Coronary artery (tissue), 2 donors: ENCODE results near the gene NMUR1.

Experiments
- DNase-seq: peaks from one replicate; pipeline ENCODE4 v3.0.0-alpha.2; 2017; ENCODE audit warnings: low spot score
- H3K27ac ChIP-seq, 2 donors: fragments of 200-600 bp; sonication (generic); one replicate each; pipeline ENCODE4 v1.5.1; 2016 to 2019
- H3K4me3 ChIP-seq: fragments of 200-600 bp; sonication (generic); 2 replicates; pipeline ENCODE4 v1.5.1; 2016; ENCODE audit warnings: mild to moderate bottlenecking, moderate library complexity
- CTCF ChIP-seq: fragments of 200-600 bp; sonication (generic); IDR thresholded peaks from one replicate; pipeline ENCODE4 v1.5.1; 2019; ENCODE audit warnings: antibody characterized with exemption

The NMUR1 gene

GRCh38 chr2:231482806-231483391, 47.3 kb downstream of the NMUR1 start:
- Histone ChIP-seq H3K4me3 (peak overlapping the region; percentile 71), H3K27ac (peak overlapping the region; percentile 56 to 74)
- peak; percentile 83 for TF ChIP-seq CTCF
- peak; percentile 79 for DNase-seq

GRCh38 chr2:231480781-231481180, 49.5 kb downstream of the NMUR1 start:
- Histone ChIP-seq H3K27ac (no peak overlapping the region), H3K4me3 (no peak overlapping the region)
- no peak for TF ChIP-seq CTCF
- DNase-seq, result no peak

GRCh38 chr2:231479455-231479854, 50.8 kb downstream of the NMUR1 start:
- no peak for TF ChIP-seq CTCF
- Histone ChIP-seq H3K27ac (no peak overlapping the region), H3K4me3 (no peak overlapping the region)
- DNase-seq, result no peak

GRCh38 chr2:231476920-231477319, 53.3 kb downstream of the NMUR1 start:
- Histone ChIP-seq H3K27ac (no peak overlapping the region), H3K4me3 (no peak overlapping the region)
- no peak for DNase-seq
- no peak for TF ChIP-seq CTCF

DNA sequence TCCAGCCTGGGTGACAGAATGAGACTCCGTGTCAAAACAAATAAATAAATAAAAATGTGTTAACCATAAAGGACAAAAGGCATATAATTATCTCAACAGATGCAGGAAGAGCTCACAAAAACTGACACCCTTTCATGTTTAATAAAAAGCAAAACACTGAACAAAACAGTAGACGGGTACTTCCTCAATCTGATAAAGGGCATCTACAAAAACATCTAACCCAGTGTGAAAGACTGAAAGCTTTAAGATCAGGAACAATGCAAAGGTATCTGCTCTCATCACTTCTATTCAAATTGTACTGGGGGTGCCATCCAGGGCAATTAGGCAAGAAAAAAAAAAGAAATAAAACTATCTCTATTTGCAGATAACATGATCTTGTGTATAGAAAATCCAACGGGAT, 54.3 kb downstream of the NMUR1 start:
- H3K4me3 ChIP-seq, result no peak overlapping the region
- DNase-seq, result no peak
- no peak for TF ChIP-seq CTCF
- no peak overlapping the region for H3K27ac ChIP-seq
